GM19193 (cell line): ENCODE data around the gene RSPH9.
A peak's percentile ranks its signal among the peaks of the same experiment; 100 is the strongest.

ENCODE experiments used
- POLR2A ChIP-seq: IDR thresholded peaks from 4 replicates; pipeline ENCODE4 v1.6.1; 2011; ENCODE audit not compliant: insufficient read depth, insufficient read length; ENCODE audit errors: extremely low read depth

RSPH9 gene

DNA sequence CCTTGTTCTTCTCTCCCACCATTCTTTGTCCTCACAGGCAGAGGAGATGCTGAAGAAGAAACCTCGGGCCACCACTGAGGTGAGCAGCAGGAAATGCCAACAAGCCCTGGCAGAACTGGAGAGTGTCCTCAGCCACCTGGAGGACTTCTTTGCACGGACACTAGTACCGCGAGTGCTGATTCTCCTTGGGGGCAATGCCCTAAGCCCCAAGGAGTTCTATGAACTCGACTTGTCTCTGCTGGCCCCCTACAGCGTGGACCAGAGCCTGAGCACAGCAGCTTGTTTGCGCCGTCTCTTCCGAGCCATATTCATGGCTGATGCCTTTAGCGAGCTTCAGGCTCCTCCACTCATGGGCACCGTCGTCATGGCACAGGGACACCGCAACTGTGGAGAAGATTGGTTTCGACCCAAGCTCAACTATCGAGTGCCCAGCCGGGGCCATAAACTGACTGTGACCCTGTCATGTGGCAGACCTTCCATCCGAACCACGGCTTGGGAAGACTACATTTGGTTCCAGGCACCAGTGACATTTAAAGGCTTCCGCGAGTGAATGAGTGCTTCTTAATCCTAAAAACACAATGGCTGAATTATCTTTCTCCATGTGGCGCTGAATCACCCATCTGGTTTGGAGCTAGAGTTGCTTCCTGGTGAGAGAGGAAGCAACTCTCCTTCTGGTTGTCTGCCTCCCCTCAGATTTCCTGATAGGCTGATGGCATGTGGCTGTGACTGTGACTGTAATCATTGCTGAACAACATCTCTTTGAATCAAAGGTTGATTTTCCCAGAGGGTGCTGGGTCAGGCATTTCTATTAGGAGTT, 4.6 kb upstream of the RSPH9 start:
- TF ChIP-seq POLR2A: no peak

DNA sequence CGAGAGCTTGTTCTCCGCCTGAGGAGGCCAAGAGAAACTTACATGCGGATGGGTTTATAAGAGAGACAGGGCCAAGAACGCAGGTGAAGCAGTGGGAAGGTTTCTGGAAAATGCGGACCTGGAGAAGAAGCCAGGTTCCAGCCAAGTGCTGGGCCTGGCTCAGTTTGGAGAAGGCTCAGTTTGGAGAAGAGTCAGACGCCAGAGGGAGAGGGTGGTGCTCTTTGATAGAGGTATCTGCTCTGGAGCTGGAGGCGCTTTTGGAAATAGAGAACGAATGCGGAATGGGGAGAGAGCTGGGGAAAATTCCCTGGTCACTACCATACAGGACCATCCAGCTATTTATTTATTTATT, 753 bp downstream of the RSPH9 start:
- TF ChIP-seq POLR2A: no peak

DNA sequence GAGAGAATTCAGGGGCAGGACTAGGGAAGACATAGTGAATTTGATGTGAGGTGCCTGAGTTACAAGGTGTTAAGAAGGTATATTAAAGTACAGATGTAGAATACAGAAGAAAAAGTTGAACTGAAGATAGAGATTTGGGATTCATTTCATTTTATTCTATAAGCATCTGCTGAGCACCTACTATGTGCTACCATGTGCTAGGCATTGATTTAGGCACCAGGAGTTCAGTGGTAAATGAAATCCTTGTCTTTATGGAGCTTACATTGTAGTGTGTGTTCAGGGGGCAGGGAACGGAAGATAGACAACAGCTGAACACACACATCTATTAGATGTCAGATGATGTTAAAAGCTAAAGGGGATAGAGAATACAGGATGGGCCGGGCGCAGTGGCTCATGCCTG, 2.8 kb downstream of the RSPH9 start:
- no peak for TF ChIP-seq POLR2A

DNA sequence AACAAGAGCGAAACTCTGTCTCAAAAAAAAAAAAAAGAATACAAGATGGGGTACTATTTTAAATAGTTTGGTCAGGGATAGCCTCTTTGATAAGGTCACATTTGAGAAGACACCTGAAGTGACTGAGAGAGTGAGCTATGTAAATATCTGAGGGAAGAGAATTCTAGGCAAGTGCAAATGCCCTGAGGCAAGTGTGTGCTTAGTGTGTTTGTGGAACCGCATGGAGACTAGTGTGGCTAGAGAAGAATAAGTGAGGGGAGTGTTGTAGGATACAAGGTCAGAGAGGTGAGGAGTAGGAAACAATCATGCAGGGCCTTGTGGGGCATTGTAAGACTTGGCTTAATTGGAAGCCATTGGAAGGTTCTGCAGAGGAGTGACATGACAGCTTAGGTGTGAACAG, 3.4 kb downstream of the RSPH9 start:
- TF ChIP-seq POLR2A: no peak

DNA sequence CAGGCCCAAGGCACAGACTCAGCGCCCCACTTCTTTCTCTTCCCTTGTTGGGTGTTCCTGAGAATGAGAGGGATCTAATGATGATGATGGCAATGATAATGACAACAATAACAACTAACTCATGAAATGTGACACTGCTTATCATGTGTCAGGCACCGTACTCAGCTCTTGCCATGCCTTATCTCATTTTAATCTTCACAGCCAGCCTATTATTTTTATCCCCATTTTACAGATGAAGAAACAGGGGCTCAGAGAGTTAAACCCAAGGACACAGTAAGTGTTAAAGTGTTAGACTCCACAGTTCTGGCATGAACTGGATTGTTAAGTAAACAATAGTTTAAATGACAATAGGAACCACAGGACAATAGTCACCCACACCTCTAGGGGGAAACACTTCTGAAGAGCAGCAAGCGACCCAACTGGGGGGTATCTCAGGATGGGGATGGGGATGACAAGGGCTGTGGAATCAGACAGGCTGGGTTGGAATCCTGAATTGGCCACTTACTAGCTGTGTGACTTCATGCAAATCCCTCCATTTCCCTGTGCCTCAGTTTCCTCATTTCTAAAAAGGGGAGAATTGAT, 12.5 kb downstream of the RSPH9 start:
- TF ChIP-seq POLR2A: no peak

DNA sequence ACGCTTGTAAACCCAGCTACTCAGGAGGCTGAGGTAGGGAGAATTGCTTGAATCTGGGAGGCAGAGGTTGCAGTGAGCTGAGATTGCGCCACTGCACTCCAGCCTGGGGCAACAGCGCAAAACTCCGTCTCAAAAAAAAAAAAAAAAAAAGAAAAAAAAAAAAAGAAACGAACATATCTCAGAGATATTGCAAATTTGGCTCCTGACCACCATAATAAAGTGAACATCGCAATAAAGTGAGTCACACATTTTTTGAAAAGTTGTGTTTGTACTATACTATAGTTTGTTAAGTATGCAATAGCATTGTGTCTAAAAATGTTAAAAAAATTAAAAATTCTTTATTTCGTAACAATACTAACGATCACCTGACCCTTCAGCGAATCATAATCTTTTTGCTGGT, 13.3 kb downstream of the RSPH9 start:
- TF ChIP-seq POLR2A: no peak

DNA sequence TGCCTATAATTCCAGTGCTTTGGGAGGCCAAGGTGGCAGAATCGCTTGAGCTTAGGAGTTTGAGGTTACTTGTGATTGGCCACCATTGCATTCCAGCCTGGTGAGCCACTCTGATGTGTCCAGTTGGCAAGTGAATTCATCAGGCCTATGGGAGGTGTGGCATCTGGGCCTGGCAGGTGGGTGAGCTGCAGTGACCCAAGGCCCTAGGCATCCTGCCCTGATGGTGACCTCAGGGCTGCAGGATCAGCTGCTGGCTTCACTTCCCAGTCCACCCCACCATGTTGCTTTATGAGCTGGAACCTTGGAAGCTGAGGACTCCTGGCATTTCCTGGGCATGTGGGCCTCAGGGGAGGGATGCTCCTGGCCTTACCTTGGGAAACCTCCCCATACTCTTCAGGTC, 20.5 kb downstream of the RSPH9 start:
- TF ChIP-seq POLR2A: no peak

DNA sequence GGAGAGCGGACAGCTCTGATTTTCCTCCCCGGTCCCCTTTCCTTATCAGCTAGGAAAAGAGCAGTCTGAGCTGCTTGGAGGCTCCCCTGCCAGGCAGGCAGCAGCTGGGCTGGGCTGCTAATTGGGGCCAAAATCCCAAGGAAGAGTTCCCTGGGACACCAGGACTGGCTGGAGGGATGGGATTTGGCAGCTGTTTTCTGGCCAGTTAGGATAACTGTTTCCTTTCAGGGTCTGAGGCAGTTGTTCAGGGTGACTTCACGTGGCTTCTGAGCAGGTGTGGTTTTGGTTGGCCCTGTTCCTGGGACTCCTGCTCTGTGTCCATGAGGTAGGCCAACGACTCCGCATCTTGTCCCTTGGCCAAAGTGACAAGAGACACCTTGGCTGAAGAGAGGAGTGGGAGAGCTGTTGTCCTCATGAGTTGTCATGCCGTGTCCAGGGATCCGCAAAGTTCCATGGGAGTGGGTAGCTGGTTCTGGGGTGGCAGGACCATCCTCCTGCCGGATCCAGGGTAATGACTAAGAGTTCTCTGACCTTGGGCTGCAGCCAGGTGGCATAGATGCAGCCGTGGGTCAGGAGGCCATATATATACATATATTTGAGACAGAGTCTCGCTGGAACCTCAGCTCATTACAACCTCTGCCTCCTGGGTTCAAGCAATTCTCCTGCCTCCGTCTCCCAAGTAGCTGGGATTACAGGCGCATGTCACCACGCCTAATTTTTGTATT, 21.5 kb downstream of the RSPH9 start:
- no peak for TF ChIP-seq POLR2A

DNA sequence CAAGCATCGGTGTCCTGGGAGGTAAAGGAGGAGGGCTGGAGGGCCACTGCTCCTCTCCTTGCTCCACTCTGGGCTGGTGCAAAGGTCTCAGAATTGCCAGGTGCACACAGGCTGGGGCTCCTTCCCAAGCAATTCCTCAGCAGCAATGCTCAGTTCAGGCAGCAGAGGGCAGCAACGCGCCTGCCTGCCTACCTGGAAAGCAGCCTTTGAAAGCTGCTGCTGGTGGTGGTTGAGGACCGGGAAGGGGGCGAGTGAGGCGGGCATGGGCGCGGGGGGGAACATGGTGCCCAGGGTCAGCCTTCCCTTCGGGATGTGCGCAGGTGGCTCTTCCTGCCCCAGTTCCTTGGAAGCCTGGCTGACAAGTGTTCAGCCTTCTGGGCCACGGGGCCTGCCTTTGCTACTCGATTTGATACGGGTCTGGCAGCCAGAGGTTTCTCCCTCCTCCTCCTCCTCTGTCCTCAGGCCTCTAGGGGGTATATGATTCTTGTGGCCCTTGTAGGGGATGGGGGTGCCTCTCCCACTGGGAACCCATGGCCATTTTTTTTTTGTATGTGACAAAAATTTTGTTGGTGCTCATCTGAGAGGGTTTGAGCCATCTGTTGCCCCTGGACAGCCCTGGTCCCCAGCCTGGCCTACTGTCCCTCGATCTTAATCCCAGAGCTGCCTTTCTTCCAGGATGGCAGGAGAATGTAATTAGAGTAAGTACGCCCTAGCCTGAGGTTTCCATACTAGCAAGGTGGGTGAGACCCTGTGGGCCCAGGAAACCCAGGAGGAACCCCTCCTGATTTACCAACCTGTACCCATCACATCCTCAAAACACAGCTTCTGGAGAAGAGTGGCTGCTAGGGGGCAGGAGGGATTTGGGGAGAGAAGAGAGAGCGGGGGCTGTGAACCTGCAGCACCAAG, 22.7 kb downstream of the RSPH9 start:
- TF ChIP-seq POLR2A: peak; percentile 10

DNA sequence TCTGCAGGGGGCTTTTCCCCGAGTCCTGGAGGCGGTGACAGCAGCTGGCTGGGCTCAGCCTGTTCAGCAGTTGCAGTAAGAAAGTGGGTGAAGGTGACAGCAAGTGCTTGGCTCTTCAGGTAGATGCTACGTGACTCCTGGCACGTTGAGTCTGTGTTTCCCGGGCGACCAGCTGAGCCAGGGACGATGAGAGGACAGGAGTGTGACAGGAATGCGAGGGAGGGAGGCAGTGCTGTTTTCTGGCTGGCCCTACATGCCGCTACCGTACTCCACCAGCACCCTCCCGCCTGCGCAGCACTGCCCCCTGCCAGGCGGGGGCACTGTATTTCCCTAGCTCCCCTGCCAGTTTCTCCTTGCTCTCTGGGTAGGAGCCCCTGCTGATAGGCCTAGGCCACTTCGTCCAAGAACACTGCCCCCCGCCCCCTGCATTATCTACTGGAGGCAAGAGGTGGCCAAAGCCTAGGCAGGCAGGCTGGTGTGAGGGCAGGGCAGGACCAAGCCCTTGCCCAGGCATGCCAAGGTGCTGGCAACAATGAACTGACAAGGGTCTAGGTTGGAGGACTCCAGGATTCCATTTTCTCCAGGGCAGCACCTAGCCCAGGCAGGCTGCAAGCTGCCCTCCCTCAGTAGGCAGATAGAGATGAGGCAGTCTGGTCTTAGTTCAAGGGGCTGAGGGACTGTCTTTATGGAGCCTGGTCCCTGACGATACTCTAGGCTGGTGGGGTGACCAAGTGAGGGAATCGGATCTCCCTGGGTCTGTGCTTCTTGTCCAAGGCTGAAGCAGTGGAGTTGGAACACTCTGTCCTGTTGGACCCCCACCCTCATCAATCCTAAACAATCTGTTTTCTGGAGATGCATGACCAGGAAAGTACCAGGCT, 23.6 kb downstream of the RSPH9 start:
- peak; percentile 19 for TF ChIP-seq POLR2A

DNA sequence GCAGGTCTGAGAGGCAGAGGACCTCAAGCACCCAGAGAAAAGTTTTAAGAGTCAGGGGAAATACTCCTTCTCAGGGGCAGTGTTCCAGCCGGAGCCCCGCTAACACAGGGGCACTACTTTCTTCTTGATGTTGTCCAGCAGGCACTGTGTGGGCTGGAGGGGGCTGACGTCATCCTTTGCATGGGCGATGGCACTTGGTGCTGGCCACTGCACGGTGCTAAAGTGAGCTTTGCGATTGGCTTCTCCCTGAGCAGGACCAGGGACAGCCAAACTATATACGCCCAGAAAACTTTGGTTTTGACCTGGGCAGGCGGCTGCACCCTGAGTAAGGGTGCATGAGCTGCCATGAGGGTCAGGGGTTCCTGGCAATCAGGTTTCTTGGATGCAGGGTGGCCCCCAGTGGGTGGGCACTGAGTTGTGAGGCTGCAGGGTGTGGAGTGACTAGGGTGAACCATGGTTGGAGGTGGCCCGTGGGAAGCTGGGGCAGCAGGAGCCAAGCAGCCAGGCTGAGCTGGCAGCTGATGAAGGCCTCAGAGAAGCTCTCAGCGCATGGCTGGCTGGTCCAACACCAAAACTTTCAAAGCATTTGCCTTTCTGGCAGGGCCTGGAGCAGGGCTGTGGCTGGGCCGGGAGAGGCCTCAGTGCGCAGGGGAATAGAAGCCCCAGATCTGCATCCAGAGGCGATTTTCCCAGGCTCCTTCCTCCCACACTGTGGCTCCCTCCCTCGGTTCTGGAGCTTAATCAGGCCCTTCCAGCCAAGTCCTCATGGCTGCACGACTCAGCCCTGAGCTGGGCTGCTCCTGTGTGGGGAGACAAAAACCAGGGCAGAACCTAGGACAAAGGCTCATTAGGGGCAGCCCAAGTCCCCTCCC, 24.4 kb downstream of the RSPH9 start:
- TF ChIP-seq POLR2A: no peak

DNA sequence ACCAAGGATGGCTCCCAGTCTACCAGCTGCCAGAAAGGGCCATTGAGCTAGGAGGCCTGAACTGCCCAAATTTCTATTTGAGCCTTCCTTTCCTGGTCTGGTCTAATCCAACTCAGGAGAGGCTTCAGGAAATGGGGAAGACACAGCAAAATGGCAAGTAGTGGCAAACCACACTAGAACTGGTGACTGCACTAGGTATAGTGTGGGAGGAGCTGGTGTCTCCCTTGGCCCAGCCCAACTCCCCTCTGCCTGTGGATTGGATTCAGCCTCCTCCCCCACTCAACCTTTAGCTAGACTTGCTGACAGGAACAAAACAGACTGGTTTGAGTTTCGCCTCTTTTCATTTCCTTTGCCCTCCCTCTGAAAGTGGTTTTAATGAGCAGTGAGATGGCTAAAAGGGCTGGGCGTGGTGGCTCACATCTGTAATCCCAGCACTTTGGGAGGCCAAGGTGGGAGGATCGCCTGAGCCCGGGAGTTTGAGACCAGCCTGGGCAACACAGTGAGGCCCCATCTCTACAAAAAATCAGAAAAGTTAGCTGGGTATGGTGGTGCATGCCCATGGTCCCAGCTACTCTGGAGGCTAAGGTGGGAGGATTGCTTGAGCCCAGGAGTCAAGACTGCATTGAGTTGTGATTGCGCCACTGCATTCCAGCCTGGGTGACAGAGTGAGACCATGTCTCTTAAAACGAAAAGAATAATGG, 25.2 kb downstream of the RSPH9 start:
- no peak for TF ChIP-seq POLR2A

DNA sequence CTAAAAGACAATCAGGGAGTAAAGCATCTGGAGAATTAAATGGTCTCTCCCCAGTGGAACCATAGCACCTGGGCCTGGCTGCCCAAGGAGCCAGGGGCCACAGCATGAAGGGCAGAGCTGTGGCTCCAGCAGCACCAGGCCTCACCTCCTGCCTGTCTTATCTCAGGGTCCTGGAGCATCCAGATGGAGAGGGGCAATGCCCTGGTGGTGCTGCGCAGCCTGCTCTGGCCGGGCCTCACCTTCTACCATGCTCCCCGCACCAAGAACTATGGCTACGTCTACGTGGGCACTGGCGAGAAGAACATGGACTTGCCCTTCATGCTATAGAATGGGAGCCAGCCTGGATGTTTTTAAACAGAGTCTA, 25.8 kb downstream of the RSPH9 start:
- TF ChIP-seq POLR2A: no peak
